ENCODE data around the gene GRIK4.

GRIK4 gene

GRCh38 chr11:120988603-120989002 lies 477.1 kb downstream of the GRIK4 start:
- Histone ChIP-seq H3K9ac (ENCODE audit: low read depth, low read length, poor library complexity, severe bottlenecking) (no peak overlapping the region), H2AFZ (ENCODE audit: low read length) (no peak overlapping the region), H3K4me3 (ENCODE audit: low read length, poor library complexity, severe bottlenecking) (no peak overlapping the region), H3K27me3 (ENCODE audit: insufficient read depth, low read length, poor library complexity, severe bottlenecking) (peaks cover 19% of the 10 kb centered on the region), H4K20me1 (ENCODE audit: insufficient read depth, low read length, poor library complexity, severe bottlenecking) (no peaks in the 10 kb centered on the region), H3K9me3 (ENCODE audit: insufficient read depth, low read depth, low read length) (no peaks in the 10 kb centered on the region), H3K79me2 (ENCODE audit: insufficient read depth, low read length) (no peaks in the 10 kb centered on the region), H3K36me3 (ENCODE audit: insufficient read depth, low read length) (no peaks in the 10 kb centered on the region), H3K4me2 (ENCODE audit: low read depth, low read length, poor library complexity, severe bottlenecking) (no peak overlapping the region), H3K9me2 (replicated peaks; ENCODE audit: low read depth, low read length) (no peaks in the 10 kb centered on the region), H3F3A (ENCODE audit: low read depth) (no peaks in the 10 kb centered on the region), H3K4me1 (ENCODE audit: insufficient read depth, low read length, poor library complexity, severe bottlenecking) (peaks cover 6% of the 10 kb centered on the region)
- TF ChIP-seq EZH2phosphoT487 (IDR thresholded peaks at IDR 0.05; ENCODE audit: borderline replicate concordance) = no peak

GRCh38 chr11:120991830-120992686 lies 480.5 kb downstream of the GRIK4 start:
- H3K4me1 ChIP-seq (ENCODE audit: insufficient read depth, low read length, poor library complexity, severe bottlenecking) = no peaks in the 10 kb centered on the region
- H3K4me3 ChIP-seq (ENCODE audit: low read length, poor library complexity, severe bottlenecking) = no peak overlapping the region
- no peaks in the 10 kb centered on the region for H3K9me2 ChIP-seq (replicated peaks; ENCODE audit: low read depth, low read length)
- H3K79me2 ChIP-seq (ENCODE audit: insufficient read depth, low read length) = no peaks in the 10 kb centered on the region
- no peak overlapping the region for H3K4me2 ChIP-seq (ENCODE audit: low read depth, low read length, poor library complexity, severe bottlenecking)
- no peaks in the 10 kb centered on the region for H4K20me1 ChIP-seq (ENCODE audit: insufficient read depth, low read length, poor library complexity, severe bottlenecking)
- no peaks in the 10 kb centered on the region for H3F3A ChIP-seq (ENCODE audit: low read depth)
- H3K9ac ChIP-seq (ENCODE audit: low read depth, low read length, poor library complexity, severe bottlenecking) = no peak overlapping the region
- peaks cover 4% of the 10 kb centered on the region for H3K27me3 ChIP-seq (ENCODE audit: insufficient read depth, low read length, poor library complexity, severe bottlenecking)
- no peak overlapping the region for H2AFZ ChIP-seq (ENCODE audit: low read length)
- no peak for TF ChIP-seq EZH2phosphoT487 (IDR thresholded peaks at IDR 0.05; ENCODE audit: borderline replicate concordance)
- no peaks in the 10 kb centered on the region for H3K36me3 ChIP-seq (ENCODE audit: insufficient read depth, low read length)
- no peaks in the 10 kb centered on the region for H3K9me3 ChIP-seq (ENCODE audit: insufficient read depth, low read depth, low read length)

- no peaks in the 10 kb centered on the region for H3K9me3 ChIP-seq (ENCODE audit: insufficient read depth, low read depth, low read length)
- no peak overlapping the region for H3K4me3 ChIP-seq (ENCODE audit: low read length, poor library complexity, severe bottlenecking)
- H3K4me1 ChIP-seq (ENCODE audit: insufficient read depth, low read length, poor library complexity, severe bottlenecking) = no peaks in the 10 kb centered on the region
- H3K27me3 ChIP-seq (ENCODE audit: insufficient read depth, low read length, poor library complexity, severe bottlenecking) = peaks cover 4% of the 10 kb centered on the region
- no peaks in the 10 kb centered on the region for H3K36me3 ChIP-seq (ENCODE audit: insufficient read depth, low read length)
- TF ChIP-seq EZH2phosphoT487 (IDR thresholded peaks at IDR 0.05; ENCODE audit: borderline replicate concordance) = no peak
- no peaks in the 10 kb centered on the region for H3K79me2 ChIP-seq (ENCODE audit: insufficient read depth, low read length)
- no peaks in the 10 kb centered on the region for H4K20me1 ChIP-seq (ENCODE audit: insufficient read depth, low read length, poor library complexity, severe bottlenecking)
- H3F3A ChIP-seq (ENCODE audit: low read depth) = no peaks in the 10 kb centered on the region
- H3K9ac ChIP-seq (ENCODE audit: low read depth, low read length, poor library complexity, severe bottlenecking) = no peak overlapping the region
- H3K4me2 ChIP-seq (ENCODE audit: low read depth, low read length, poor library complexity, severe bottlenecking) = no peak overlapping the region
- no peaks in the 10 kb centered on the region for H3K9me2 ChIP-seq (replicated peaks; ENCODE audit: low read depth, low read length)
- H2AFZ ChIP-seq (ENCODE audit: low read length) = no peak overlapping the region
These were observed 482.7 kb downstream of the GRIK4 start for GRCh38 chr11:120994091-120994859.

- no peak overlapping the region for H3K9ac ChIP-seq (ENCODE audit: low read depth, low read length, poor library complexity, severe bottlenecking)
- peaks cover 4% of the 10 kb centered on the region for H3K27me3 ChIP-seq (ENCODE audit: insufficient read depth, low read length, poor library complexity, severe bottlenecking)
- no peak overlapping the region for H2AFZ ChIP-seq (ENCODE audit: low read length)
- no peaks in the 10 kb centered on the region for H3K79me2 ChIP-seq (ENCODE audit: insufficient read depth, low read length)
- H3F3A ChIP-seq (ENCODE audit: low read depth) = no peaks in the 10 kb centered on the region
- H3K4me2 ChIP-seq (ENCODE audit: low read depth, low read length, poor library complexity, severe bottlenecking) = no peak overlapping the region
- H3K9me2 ChIP-seq (replicated peaks; ENCODE audit: low read depth, low read length) = no peaks in the 10 kb centered on the region
- H3K36me3 ChIP-seq (ENCODE audit: insufficient read depth, low read length) = no peaks in the 10 kb centered on the region
- no peaks in the 10 kb centered on the region for H3K4me1 ChIP-seq (ENCODE audit: insufficient read depth, low read length, poor library complexity, severe bottlenecking)
- no peak overlapping the region for H3K4me3 ChIP-seq (ENCODE audit: low read length, poor library complexity, severe bottlenecking)
- no peaks in the 10 kb centered on the region for H4K20me1 ChIP-seq (ENCODE audit: insufficient read depth, low read length, poor library complexity, severe bottlenecking)
- TF ChIP-seq CTCF (conservative IDR thresholded peaks at IDR 0.05; ENCODE audit: low read length) (no peak), EZH2phosphoT487 (IDR thresholded peaks at IDR 0.05; ENCODE audit: borderline replicate concordance) (no peak)
- H3K9me3 ChIP-seq (ENCODE audit: insufficient read depth, low read depth, low read length) = no peaks in the 10 kb centered on the region
These were observed 483.6 kb downstream of the GRIK4 start for GRCh38 chr11:120995184-120995583.
